CD4-positive, alpha-beta T cell (primary cell): ENCODE measurements around the gene AIFM1. TPM values are rescaled to one million over a fixed set of nuclear protein-coding genes. Genes with fewer than 3 reads are reported as not detected.

Experiments
- ATAC-seq: fragments of 200-7000 bp; cut with Tn5 transposase; one replicate; pipeline ENCODE4 v1.10.0; 2022; ENCODE audit warnings: mild to moderate bottlenecking; ENCODE audit not compliant: poor library complexity
- CTCF ChIA-PET: fragments of 350-600 bp; sonication (Branson Sonifier 250); formaldehyde crosslinking; loops from one replicate; lab custom pipeline; 2021; ENCODE audit warnings: antibody characterized with exemption, inconsistent platforms; lab: Charles Lee
- POLR2A ChIA-PET: fragments of 350-600 bp; sonication (Branson Sonifier 250); formaldehyde crosslinking; loops from one replicate; lab custom pipeline; 2021; ENCODE audit warnings: antibody characterized with exemption, inconsistent platforms; lab: Charles Lee
- DNase-seq, 14 experiments: peaks; one replicate each; pipeline ENCODE4 v3.0.0-alpha.2; 2013 to 2020; ENCODE audit warnings: mixed read lengths in 2 of 14
- H3K27ac ChIP-seq, 2 donors: one replicate each; pipeline versions ENCODE4 v1.5.1 to v1.7.0; 2013; ENCODE audit warnings: low read length in 2 of 2, low read depth in 1 of 2, mild to moderate bottlenecking in 1 of 2
- H3K27me3 ChIP-seq, 2 experiments: 1 replicate in 1 of 2; 2 replicates in 1 of 2; pipeline versions ENCODE4 v1.6.1 to v1.7.0; 2013; ENCODE audit warnings: low read length in 2 of 2, control low read depth in 1 of 2, mild to moderate bottlenecking in 1 of 2, moderate library complexity in 1 of 2; ENCODE audit not compliant: insufficient read depth in 2 of 2, control insufficient read depth in 1 of 2
- H3K36me3 ChIP-seq: one replicate; pipeline ENCODE4 v1.6.1; 2013; ENCODE audit warnings: low read length, control low read depth; ENCODE audit not compliant: insufficient read depth
- H3K4me1 ChIP-seq: one replicate; pipeline ENCODE4 v1.6.1; 2013; ENCODE audit warnings: low read length, control low read depth; ENCODE audit not compliant: insufficient read depth
- H3K4me3 ChIP-seq: one replicate; pipeline ENCODE4 v1.5.1; 2013; ENCODE audit warnings: mild to moderate bottlenecking, low read length, moderate library complexity
- H3K9me3 ChIP-seq, 2 experiments: 1 replicate in 1 of 2; 2 replicates in 1 of 2; pipeline versions ENCODE4 v1.6.1 to v1.7.0; 2013; ENCODE audit warnings: low read length in 2 of 2, mild to moderate bottlenecking in 2 of 2, control low read depth in 1 of 2, moderate library complexity in 1 of 2; ENCODE audit not compliant: control insufficient read depth in 1 of 2, insufficient read depth in 1 of 2
- H3K27ac Mint-ChIP-seq: one replicate; pipeline ENCODE4 v1.8.0; 2020; ENCODE audit warnings: mixed read lengths
- H3K27me3 Mint-ChIP-seq: one replicate; pipeline ENCODE4 v1.8.0; 2021; ENCODE audit warnings: mixed read lengths
- H3K36me3 Mint-ChIP-seq: one replicate; pipeline ENCODE4 v1.8.0; 2021; ENCODE audit warnings: low read depth, mixed read lengths
- H3K4me1 Mint-ChIP-seq: one replicate; pipeline ENCODE4 v1.8.0; 2021; ENCODE audit warnings: low read depth, mixed read lengths
- H3K4me3 Mint-ChIP-seq: one replicate; pipeline ENCODE4 v1.8.0; 2020; ENCODE audit warnings: mild to moderate bottlenecking, mixed read lengths
- H3K9me3 Mint-ChIP-seq: one replicate; pipeline ENCODE4 v1.8.0; 2020; ENCODE audit warnings: mixed read lengths
- CTCF ChIP-seq: fragments of 200-600 bp; IDR thresholded peaks from one replicate; pipeline ENCODE4 v1.8.0; 2022; ENCODE audit warnings: antibody characterized with exemption, mild to moderate bottlenecking
- intact Hi-C, 2 experiments: fragments of 100-400 bp; cut with DNase I in 1 of 2; cut with micrococcal nuclease in 1 of 2; formaldehyde crosslinking; loops; one replicate each; pipeline versions ENCODE4 v1.15.1 to v1.9.0; 2023 to 2025; cut with DNase I, micrococcal nuclease
- total RNA-seq, 174 experiments: library from RNA in 2 of 174; stranded (reverse) in 2 of 174; gene quantifications; one replicate each; pipeline ENCODE4 v1.2.3 and lab custom pipeline; 2021 to 2026

The AIFM1 gene
- total RNA-seq, 2 experiments from 2014 or later: 6.1 to 6.4 TPM

DNA sequence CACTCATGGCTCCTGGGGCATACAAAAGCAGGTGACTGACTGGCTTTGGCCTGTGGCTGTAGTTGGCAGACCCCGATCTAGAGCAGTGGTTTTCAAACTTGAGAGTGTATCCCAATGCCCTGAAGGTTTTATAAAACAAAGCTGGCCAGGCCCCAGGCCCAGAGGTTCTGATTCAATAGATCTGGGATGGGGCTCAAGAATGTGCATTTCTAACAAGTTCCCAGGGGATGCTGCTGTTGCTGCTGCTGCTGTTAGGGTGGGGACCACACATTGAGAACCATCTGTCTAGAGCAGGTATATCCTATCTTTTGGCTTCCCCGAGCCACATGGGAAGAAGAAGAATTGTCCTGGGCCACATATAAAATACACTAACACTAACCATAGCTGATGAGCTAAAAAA, 7.3 kb downstream of the AIFM1 start:
- H3K36me3 Mint-ChIP-seq: peaks cover 7% of the 10 kb centered on the region
- ATAC-seq (no peak), DNase-seq (no peak)
- peaks cover 2% of the 10 kb centered on the region for H3K4me1 ChIP-seq
- H3K27ac Mint-ChIP-seq: no peak overlapping the region
- H3K4me3 ChIP-seq: no peak overlapping the region
- no peaks in the 10 kb centered on the region for H3K27me3 Mint-ChIP-seq
- H3K9me3 ChIP-seq: no peaks in the 10 kb centered on the region
- H3K4me1 Mint-ChIP-seq: peaks cover 12% of the 10 kb centered on the region
- intact Hi-C loops: loop anchor here in 1 of 2 experiments (1.0 kb wide), 1 partner anchor 22 kb away; no protein-coding TSS in a partner anchor
- no peak overlapping the region for H3K4me3 Mint-ChIP-seq
- no peak for TF ChIP-seq CTCF
- H3K27me3 ChIP-seq: no peaks in the 10 kb centered on the region
- ChIA-PET POLR2A (interaction anchor here (0.7 kb wide), 1 partner anchor 73 kb away, joined by 7 read pairs; no protein-coding TSS in a partner anchor), CTCF (no interaction called here)
- H3K9me3 Mint-ChIP-seq: no peaks in the 10 kb centered on the region
- H3K36me3 ChIP-seq: peaks cover 11% of the 10 kb centered on the region
- no peak overlapping the region for H3K27ac ChIP-seq

DNA sequence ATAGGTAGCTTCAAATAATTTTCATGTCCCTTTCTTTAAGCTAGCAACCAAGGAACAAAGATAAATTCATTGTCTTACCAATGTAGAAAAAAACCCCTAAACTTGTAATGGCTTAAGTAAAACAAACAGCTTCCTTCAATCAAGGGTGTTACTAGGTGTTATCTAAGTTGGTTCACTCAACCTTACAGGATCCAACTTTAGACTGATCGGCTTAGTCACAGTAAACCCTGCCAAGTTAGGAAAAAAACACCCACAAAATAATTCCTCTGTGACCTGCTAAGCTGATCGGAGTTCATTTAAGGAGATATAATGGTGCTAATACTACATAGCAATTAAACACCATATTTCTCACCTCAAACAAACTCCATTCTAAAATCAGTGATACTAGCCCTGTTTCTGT, 10.1 kb downstream of the AIFM1 start:
- ATAC-seq (no peak), DNase-seq (no peak)
- Histone ChIP-seq H3K4me3 (no peak overlapping the region), H3K4me1 (peaks cover 2% of the 10 kb centered on the region), H3K36me3 (peaks cover 11% of the 10 kb centered on the region), H3K27ac (no peak overlapping the region), H3K9me3 (no peaks in the 10 kb centered on the region), H3K27me3 (no peaks in the 10 kb centered on the region)
- H3K27me3 Mint-ChIP-seq: no peaks in the 10 kb centered on the region
- no peaks in the 10 kb centered on the region for H3K9me3 Mint-ChIP-seq
- no peak overlapping the region for H3K27ac Mint-ChIP-seq
- POLR2A ChIA-PET: no interaction called here
- peaks cover 5% of the 10 kb centered on the region for H3K4me1 Mint-ChIP-seq
- H3K4me3 Mint-ChIP-seq: no peak overlapping the region
- intact Hi-C loops: no loop called here
- TF ChIP-seq CTCF: no peak
- peaks cover 7% of the 10 kb centered on the region for H3K36me3 Mint-ChIP-seq
- CTCF ChIA-PET: no interaction called here

DNA sequence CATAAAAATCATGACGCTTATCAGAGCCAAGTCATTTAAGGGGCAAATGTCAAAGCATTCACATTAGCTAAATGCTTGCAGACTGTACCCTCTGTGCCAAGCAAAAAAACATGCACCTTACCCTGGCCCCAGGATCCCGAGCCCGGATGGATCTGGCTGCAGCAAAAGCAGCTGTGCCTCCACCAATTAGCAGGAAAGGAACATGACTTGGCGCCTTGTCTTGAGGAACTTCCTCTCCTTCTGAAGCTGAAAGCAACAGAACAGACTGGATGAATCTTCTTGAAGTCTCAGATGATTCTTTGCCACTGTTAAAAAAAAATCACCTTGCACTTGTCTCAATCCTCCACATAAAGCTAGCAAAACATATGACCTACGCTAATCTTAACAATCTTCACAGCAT, 18.0 kb downstream of the AIFM1 start:
- CTCF ChIA-PET: interaction anchor here (1.8 kb wide), 1 partner anchor 22 kb away, joined by 4 read pairs; no protein-coding TSS in a partner anchor
- peaks cover 32% of the 10 kb centered on the region for H3K36me3 ChIP-seq
- TF ChIP-seq CTCF: no peak

More for the DNA sequence above, 18.0 kb downstream of the AIFM1 start:
- H3K4me3 Mint-ChIP-seq: no peak overlapping the region
- H3K27ac ChIP-seq: no peak overlapping the region
- H3K4me1 Mint-ChIP-seq: no peaks in the 10 kb centered on the region
- DNase-seq (no peak), ATAC-seq (no peak)
- H3K36me3 Mint-ChIP-seq: peaks cover 54% of the 10 kb centered on the region
- POLR2A ChIA-PET: no interaction called here
- intact Hi-C loops: loop anchor here in 1 of 2 experiments (10.0 kb wide), 1 partner anchor 47 kb away; no protein-coding TSS in a partner anchor
- H3K27me3 ChIP-seq: no peaks in the 10 kb centered on the region
- H3K27ac Mint-ChIP-seq: no peak overlapping the region
- no peak overlapping the region for H3K4me3 ChIP-seq
- H3K27me3 Mint-ChIP-seq: no peaks in the 10 kb centered on the region
- no peaks in the 10 kb centered on the region for H3K9me3 ChIP-seq
- H3K4me1 ChIP-seq: no peaks in the 10 kb centered on the region
- H3K9me3 Mint-ChIP-seq: no peaks in the 10 kb centered on the region
